Mucosa of rectum (tissue), 2 donors: ENCODE data around the gene SESN2.
A peak's percentile ranks its signal among the peaks of the same experiment; 100 is the strongest.

Experiments
- H3K27ac ChIP-seq, 2 donors: one replicate each; pipeline ENCODE4 v1.7.0; 2013; ENCODE audit warnings: inconsistent platforms in 2 of 2, low read depth in 2 of 2, low read length in 2 of 2
- H3K27me3 ChIP-seq, 2 donors: one replicate each; pipeline ENCODE4 v1.7.0; 2013; ENCODE audit warnings: low read length in 2 of 2; ENCODE audit not compliant: control insufficient read depth in 2 of 2, insufficient read depth in 2 of 2
- H3K36me3 ChIP-seq, 2 donors: one replicate each; pipeline ENCODE4 v1.7.0; 2013; ENCODE audit warnings: low read length in 2 of 2; ENCODE audit not compliant: control insufficient read depth in 2 of 2, insufficient read depth in 2 of 2
- H3K4me1 ChIP-seq, 2 donors: one replicate each; pipeline ENCODE4 v1.7.0; 2013; ENCODE audit warnings: low read length in 2 of 2, mild to moderate bottlenecking in 1 of 2; ENCODE audit not compliant: control insufficient read depth in 2 of 2, insufficient read depth in 2 of 2
- H3K4me3 ChIP-seq, 2 donors: one replicate each; pipeline ENCODE4 v1.7.0; 2013; ENCODE audit warnings: low read length in 2 of 2
- H3K9ac ChIP-seq, 2 donors: one replicate each; pipeline ENCODE4 v1.7.0; 2013; ENCODE audit warnings: low read length in 2 of 2, low read depth in 1 of 2, mild to moderate bottlenecking in 1 of 2
- H3K9me3 ChIP-seq, 2 donors: one replicate each; pipeline ENCODE4 v1.7.0; 2013; ENCODE audit warnings: low read length in 2 of 2; ENCODE audit not compliant: control insufficient read depth in 2 of 2
- donor health status: healthy.
- donor health status: Normal muscosa, but diverticular disease.

Gene SESN2

DNA sequence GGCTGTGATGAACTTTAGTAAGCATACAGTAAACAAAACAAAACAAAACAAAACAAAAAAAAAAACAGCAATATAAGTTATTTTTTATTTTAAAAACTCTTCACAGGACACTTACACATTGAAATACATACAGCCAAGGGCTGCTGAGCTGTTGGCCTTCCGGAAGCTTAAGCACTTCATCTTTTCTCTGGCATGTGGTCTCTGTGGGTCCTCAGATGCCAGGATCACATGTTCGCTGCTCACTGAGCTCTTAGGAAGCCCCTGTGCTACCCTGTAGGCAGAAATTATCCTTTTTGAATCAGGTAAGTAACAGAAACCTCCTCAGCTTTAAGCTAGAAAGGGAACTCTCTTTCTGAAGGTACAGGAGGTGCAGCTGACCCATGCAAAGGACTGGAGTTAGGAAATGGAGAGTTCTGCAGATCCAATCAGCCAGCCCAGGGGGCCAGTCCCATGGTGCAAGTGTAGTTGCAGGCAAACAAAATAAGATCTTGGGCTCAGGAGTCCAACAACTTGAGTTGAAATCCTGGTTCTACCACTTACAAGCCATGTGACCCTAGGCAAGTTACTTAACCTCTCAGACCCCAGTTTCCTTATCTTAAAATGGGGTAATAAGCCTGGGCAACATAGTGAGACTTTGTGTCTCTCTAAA lies 47.1 kb downstream of the SESN2 start:
- H3K9me3 ChIP-seq = no peaks in the 10 kb centered on the region
- no peak overlapping the region for H3K4me3 ChIP-seq
- H3K27ac ChIP-seq = no peak overlapping the region
- no peaks in the 10 kb centered on the region for H3K27me3 ChIP-seq
- H3K4me1 ChIP-seq = no peaks in the 10 kb centered on the region
- H3K9ac ChIP-seq = no peak overlapping the region
- no peaks in the 10 kb centered on the region for H3K36me3 ChIP-seq

DNA sequence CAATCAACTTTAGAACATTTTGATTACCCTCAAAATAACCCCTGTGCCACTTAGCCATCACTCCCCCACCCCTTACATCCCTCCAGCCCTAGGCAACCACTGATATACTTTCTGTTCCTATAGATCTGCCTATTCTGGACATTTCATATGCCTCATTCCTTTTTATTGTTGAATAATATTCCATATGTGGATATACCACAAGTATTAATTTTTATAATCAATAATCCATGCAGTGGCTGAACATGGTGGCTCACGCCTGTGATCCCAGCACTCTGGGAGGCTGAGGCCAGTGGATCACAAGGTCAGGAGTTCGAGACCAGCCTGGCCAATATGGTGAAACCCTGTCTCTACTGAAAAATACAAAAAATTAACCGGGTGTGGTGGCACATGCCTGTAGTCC lies 49.4 kb downstream of the SESN2 start:
- Histone ChIP-seq H3K27ac (no peak overlapping the region), H3K36me3 (no peaks in the 10 kb centered on the region), H3K9ac (no peak overlapping the region), H3K27me3 (no peaks in the 10 kb centered on the region), H3K9me3 (no peaks in the 10 kb centered on the region), H3K4me1 (peaks cover 0 to 1% of the 10 kb centered on the region in 2 donors), H3K4me3 (no peak overlapping the region)

DNA sequence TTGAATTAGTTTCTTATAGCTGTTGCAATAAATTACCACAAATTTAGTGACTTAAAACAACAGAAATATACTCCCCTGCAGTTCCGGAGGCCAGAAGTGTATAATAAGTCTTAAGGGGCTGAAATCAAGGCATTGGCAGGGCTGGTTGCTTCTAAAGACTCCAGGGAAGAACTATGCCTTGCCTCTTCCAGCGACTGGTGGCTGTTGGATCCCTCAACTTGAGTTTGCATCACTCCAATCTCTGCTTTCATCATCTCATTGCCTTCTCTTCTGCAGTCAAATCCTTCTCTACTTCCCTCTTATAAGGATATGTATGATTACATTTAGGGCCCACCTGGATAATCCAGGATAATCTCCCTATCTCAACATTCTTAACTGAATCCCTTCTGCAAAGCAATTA lies 50.4 kb downstream of the SESN2 start:
- no peak overlapping the region for H3K27ac ChIP-seq
- no peaks in the 10 kb centered on the region for H3K9me3 ChIP-seq

DNA sequence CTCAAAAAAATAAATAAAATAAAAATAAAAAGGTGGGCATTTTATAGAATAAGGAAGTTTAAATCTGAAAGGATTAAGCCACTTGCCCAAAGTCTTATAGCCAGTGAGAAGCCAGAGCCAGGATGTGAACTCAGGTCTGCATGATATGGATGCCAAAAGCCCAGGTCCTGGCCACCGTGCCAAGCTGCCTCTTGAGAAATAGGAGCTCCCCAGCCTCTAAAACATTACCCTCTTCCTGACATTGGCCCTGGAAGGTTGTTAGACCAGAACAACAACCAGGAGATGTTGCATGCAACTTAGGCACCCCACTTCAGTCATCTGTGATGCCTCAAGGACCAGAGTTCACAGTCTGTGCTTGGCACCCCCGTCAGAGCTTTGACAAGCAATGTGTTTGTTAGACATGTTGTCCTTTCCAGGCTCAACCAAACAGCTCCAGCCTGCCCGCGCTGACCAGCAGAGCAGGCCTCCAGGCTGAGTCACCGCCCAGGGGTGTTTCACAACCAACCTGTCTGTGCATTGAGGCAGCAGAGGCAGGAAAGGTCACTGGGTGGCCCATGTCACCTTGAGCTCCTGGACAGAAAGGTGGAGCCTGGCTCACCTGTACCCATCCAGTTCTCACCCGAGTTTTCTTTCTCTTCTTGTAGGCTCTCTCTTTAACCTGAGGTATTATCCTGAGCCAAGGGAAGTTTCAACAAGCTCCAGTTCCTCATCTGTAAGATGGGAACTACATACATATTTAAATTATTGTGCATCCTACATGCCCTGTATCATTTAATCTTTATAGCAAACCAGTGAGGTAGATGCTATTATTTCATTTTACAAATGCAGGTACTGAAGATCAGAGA lies 54.6 kb downstream of the SESN2 start:
- peak overlapping the region in 1 of 2 donors; percentile 37 for H3K27ac ChIP-seq
- H3K4me1 ChIP-seq = peaks cover 0 to 5% of the 10 kb centered on the region in 2 donors
- no peak overlapping the region for H3K9ac ChIP-seq
- no peaks in the 10 kb centered on the region for H3K36me3 ChIP-seq
- no peaks in the 10 kb centered on the region for H3K9me3 ChIP-seq
- no peak overlapping the region for H3K4me3 ChIP-seq
- H3K27me3 ChIP-seq = no peaks in the 10 kb centered on the region

More for the DNA sequence above, 50.4 kb downstream of the SESN2 start:
- H3K9ac ChIP-seq = no peak overlapping the region
- H3K4me3 ChIP-seq = no peak overlapping the region
- peaks cover 0 to 5% of the 10 kb centered on the region in 2 donors for H3K4me1 ChIP-seq
- H3K36me3 ChIP-seq = no peaks in the 10 kb centered on the region
- no peaks in the 10 kb centered on the region for H3K27me3 ChIP-seq

DNA sequence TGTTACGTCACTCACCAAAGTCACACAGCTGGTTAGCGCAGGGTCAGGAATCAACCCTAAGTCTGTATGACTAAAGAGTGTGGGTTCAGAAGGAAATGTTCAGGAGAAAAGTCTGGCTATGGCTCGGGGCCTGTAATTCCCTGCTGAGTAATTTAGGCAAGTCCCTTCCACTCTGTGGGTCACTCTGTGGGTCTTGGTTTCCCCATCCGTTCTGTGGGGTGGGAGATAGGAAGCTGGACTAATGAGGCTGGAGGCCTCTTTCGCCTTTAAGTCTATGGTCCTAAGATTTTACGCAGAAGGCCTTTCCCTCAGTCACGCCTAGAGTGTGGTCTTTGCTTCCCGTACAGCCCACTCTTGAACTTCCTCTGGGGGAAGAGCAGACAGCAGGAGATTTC lies 55.2 kb downstream of the SESN2 start:
- Histone ChIP-seq H3K4me1 (peaks cover 0 to 5% of the 10 kb centered on the region in 2 donors), H3K4me3 (no peak overlapping the region), H3K9ac (no peak overlapping the region), H3K27ac (no peak overlapping the region), H3K9me3 (no peaks in the 10 kb centered on the region), H3K27me3 (no peaks in the 10 kb centered on the region), H3K36me3 (no peaks in the 10 kb centered on the region)

DNA sequence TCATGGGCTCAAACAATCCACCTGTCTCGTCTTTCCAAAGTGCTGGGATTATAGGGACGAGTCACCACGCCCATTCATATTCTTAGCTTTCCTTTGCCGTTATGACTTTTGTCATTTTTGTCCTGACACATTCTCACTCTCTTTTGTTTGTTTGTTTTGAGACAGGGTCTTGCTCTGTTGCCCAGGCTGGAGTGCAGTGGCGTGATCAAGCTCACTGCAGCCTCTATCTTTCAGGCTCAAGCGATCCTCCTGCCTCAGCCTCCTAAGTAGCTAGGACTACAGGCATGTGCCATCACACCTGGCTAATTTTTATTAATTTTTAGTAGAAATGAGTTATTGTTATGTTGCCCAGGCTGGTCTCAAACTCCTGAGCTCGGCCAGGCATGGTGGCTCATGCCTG lies 57.7 kb downstream of the SESN2 start:
- no peaks in the 10 kb centered on the region for H3K27me3 ChIP-seq
- H3K4me3 ChIP-seq = no peak overlapping the region
- H3K9me3 ChIP-seq = no peaks in the 10 kb centered on the region
- H3K36me3 ChIP-seq = no peaks in the 10 kb centered on the region
- no peak overlapping the region for H3K27ac ChIP-seq
- H3K4me1 ChIP-seq = peaks cover 3 to 13% of the 10 kb centered on the region in 2 donors
- H3K9ac ChIP-seq = no peak overlapping the region

DNA sequence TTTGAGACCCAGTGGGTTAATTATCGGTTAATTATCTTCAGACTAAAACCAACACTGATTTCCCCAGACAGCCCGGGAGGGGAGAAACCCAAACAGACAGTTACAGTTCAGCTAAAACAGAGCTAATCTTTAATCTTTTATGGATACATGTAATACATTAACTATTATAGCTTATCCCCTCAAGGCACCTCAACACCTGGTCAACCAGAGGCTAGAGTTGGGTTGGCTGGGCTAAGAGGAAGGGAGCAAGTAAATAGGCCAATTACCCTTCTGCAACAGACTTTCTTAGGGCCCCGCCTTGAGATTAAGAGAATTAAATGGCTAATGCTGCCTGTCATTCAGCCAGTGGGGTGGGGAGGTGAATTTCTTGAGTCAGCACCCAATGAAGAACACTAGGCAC lies 62.9 kb downstream of the SESN2 start:
- no peaks in the 10 kb centered on the region for H3K9me3 ChIP-seq
- peak overlapping the region; percentile 78 to 79 for H3K27ac ChIP-seq

DNA sequence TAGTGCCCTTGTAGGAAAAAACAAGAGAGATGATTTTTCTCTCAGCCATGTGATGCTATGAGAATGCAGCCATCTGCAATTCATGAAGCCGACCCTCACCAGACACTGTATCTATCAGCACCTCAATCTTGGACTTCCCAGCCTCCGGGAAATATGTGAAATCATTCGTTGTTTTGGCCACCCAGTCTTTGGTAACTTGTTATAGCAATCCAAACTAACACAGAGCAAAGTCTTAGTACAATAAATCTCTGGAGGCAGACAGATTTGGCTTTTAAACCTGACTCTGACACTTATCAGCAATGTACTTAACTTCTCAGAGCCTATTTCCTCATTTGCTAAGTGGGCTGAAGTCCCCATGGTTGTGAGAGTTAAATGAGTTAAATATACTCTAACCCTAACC lies 64.4 kb downstream of the SESN2 start:
- no peaks in the 10 kb centered on the region for H3K9me3 ChIP-seq
- no peak overlapping the region for H3K9ac ChIP-seq
- no peaks in the 10 kb centered on the region for H3K36me3 ChIP-seq
- H3K27ac ChIP-seq = peak overlapping the region; percentile 79 to 88
- H3K27me3 ChIP-seq = no peaks in the 10 kb centered on the region
- peaks cover 19 to 50% of the 10 kb centered on the region in 2 donors for H3K4me1 ChIP-seq
- peak overlapping the region in 1 of 2 donors; percentile 24 for H3K4me3 ChIP-seq

More for the DNA sequence above, 62.9 kb downstream of the SESN2 start:
- no peak overlapping the region for H3K9ac ChIP-seq
- peak overlapping the region in 1 of 2 donors; percentile 41 for H3K4me3 ChIP-seq
- peaks cover 14 to 43% of the 10 kb centered on the region in 2 donors for H3K4me1 ChIP-seq
- H3K27me3 ChIP-seq = no peaks in the 10 kb centered on the region
- no peaks in the 10 kb centered on the region for H3K36me3 ChIP-seq

DNA sequence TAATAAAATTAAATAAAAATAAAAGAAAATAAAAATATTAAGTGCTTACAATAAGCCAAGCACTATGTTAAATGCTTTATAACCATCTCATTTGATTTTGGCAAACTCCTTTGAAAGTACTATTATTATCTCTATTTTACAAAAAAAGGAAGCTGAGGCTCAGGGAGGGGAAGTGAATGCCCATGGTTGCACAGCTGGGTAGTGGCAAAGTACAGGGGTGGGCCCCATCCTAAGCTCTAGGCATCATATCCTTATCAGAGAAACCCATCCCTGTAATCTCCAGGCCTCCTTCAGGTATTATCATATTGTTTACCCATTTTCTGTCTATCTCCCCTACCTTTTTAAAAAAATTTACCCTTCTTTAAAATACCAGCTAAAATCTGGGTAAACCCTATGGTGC lies 67.2 kb downstream of the SESN2 start:
- Histone ChIP-seq H3K9me3 (no peaks in the 10 kb centered on the region), H3K4me1 (peaks cover 24 to 47% of the 10 kb centered on the region in 2 donors), H3K27ac (peak overlapping the region; percentile 49 to 69), H3K9ac (no peak overlapping the region), H3K36me3 (peaks cover 0 to 7% of the 10 kb centered on the region in 2 donors), H3K4me3 (peak overlapping the region in 1 of 2 donors; percentile 7), H3K27me3 (no peaks in the 10 kb centered on the region)

DNA sequence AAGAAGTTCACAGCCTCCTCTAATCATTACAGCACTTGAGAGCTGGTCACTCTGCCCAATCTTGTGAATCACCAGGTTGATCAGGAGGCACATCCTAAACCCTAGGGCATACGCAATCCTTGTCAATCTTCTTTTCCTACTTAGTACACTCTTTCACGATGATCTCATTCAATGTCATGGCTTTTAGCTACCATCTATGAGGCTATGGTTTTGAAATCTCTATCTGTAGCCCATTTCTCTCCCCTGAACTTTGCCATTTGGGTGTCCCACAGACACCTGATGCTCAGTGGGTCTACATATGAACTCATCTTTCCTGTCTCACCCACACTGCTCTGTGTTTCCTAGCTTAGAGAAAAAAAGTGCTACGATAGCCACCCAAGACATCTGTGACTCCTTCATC lies 67.7 kb downstream of the SESN2 start:
- Histone ChIP-seq H3K27ac (peak overlapping the region; percentile 49 to 69), H3K9me3 (no peaks in the 10 kb centered on the region), H3K4me3 (no peak overlapping the region), H3K36me3 (peaks cover 2 to 11% of the 10 kb centered on the region in 2 donors), H3K27me3 (no peaks in the 10 kb centered on the region), H3K4me1 (peaks cover 21 to 42% of the 10 kb centered on the region in 2 donors), H3K9ac (no peak overlapping the region)
